GM12878 (cell line): ENCODE data around the gene AKAP13. TPM values are rescaled to one million over a fixed set of nuclear protein-coding genes. Genes with fewer than 3 reads are reported as not detected.

Experiments used
- ASH2L ChIP-seq: fragments of 300-600, 200-600 bp; sonication (generic); IDR thresholded peaks from 2 replicates; pipeline ENCODE4 v1.6.1; 2017; ENCODE audit warnings: low read depth, mild to moderate bottlenecking, borderline replicate concordance
- ATF2 ChIP-seq: IDR thresholded peaks from 2 replicates; pipeline ENCODE4 v1.6.1; 2012; ENCODE audit warnings: low read length, inconsistent platforms
- ATF7 ChIP-seq: fragments of 450-650 bp; IDR thresholded peaks from 2 replicates; pipeline ENCODE4 v1.6.1; 2016; ENCODE audit warnings: low read depth, mild to moderate bottlenecking
- BCLAF1 ChIP-seq: fragments of 450-650 bp; IDR thresholded peaks from 2 replicates; pipeline ENCODE4 v1.6.1; 2017; ENCODE audit warnings: antibody characterized with exemption, mild to moderate bottlenecking, moderate library complexity
- BHLHE40 ChIP-seq, 2 experiments: fragments of 450-650 bp in 1 of 2; IDR thresholded peaks; 2 replicates each; pipeline ENCODE4 v1.6.1; 2011 to 2017; ENCODE audit warnings: low read depth in 2 of 2, borderline replicate concordance in 1 of 2, improper control_type of control experiment in 1 of 2, low read length in 1 of 2, mild to moderate bottlenecking in 1 of 2
- DPF2 ChIP-seq: fragments of 450-650 bp; IDR thresholded peaks from 2 replicates; pipeline ENCODE4 v1.6.1; 2017; ENCODE audit warnings: mild to moderate bottlenecking
- EGR1 ChIP-seq, 2 experiments: IDR thresholded peaks; 1 replicate in 1 of 2; 2 replicates in 1 of 2; pipeline ENCODE4 v1.6.1; 2011 to 2012; ENCODE audit warnings: low read depth in 2 of 2, low read length in 2 of 2, borderline replicate concordance in 1 of 2, mild to moderate bottlenecking in 1 of 2, moderate library complexity in 1 of 2
- ELK1 ChIP-seq: IDR thresholded peaks from 2 replicates; pipeline ENCODE4 v1.6.1; 2012; ENCODE audit warnings: low read depth, low read length, improper control_type of control experiment
- FOS ChIP-seq: IDR thresholded peaks from 3 replicates; pipeline ENCODE4 v1.6.1; 2011; ENCODE audit warnings: borderline replicate concordance; ENCODE audit not compliant: insufficient read length; ENCODE audit errors: extremely low read depth
- HDAC2 ChIP-seq: fragments of 200-600 bp; sonication (generic); IDR thresholded peaks from 2 replicates; pipeline ENCODE4 v1.6.1; 2017
- IKZF1 ChIP-seq: fragments of 450-650 bp; conservative IDR thresholded peaks from 2 replicates; pipeline ENCODE4 v1.6.1; 2017; ENCODE audit warnings: antibody characterized with exemption, mild to moderate bottlenecking
- MEF2B ChIP-seq: fragments of 450-650 bp; IDR thresholded peaks from 2 replicates; pipeline ENCODE4 v1.6.1; 2018; ENCODE audit warnings: mild to moderate bottlenecking, moderate library complexity; ENCODE audit not compliant: partially characterized antibody, poor library complexity, severe bottlenecking
- NFYB ChIP-seq: IDR thresholded peaks from 2 replicates; pipeline ENCODE4 v1.6.1; 2011; ENCODE audit warnings: low read depth, mild to moderate bottlenecking, low read length, improper control_type of control experiment, moderate library complexity; ENCODE audit not compliant: insufficient read depth
- NR2F1 ChIP-seq: fragments of 450-650 bp; conservative IDR thresholded peaks from 2 replicates; pipeline ENCODE4 v1.6.1; 2017; ENCODE audit warnings: mild to moderate bottlenecking
- PKNOX1 ChIP-seq: fragments of 450-650 bp; IDR thresholded peaks from 2 replicates; pipeline ENCODE4 v1.6.1; 2016; ENCODE audit warnings: mild to moderate bottlenecking
- RAD51 ChIP-seq: fragments of 450-650 bp; IDR thresholded peaks from 2 replicates; pipeline ENCODE4 v1.6.1; 2016; ENCODE audit warnings: moderate library complexity, mild to moderate bottlenecking, inconsistent platforms
- SMAD5 ChIP-seq: IDR thresholded peaks from 2 replicates; pipeline ENCODE4 v1.6.1; 2016; ENCODE audit warnings: antibody characterized with exemption, low read depth
- SMARCA5 ChIP-seq: fragments of 450-650 bp; IDR thresholded peaks from 2 replicates; pipeline ENCODE4 v1.6.1; 2017; ENCODE audit warnings: mild to moderate bottlenecking
- TAF1 ChIP-seq: IDR thresholded peaks from 2 replicates; pipeline ENCODE4 v1.6.1; 2011; ENCODE audit warnings: mild to moderate bottlenecking, low read depth, low read length, borderline replicate concordance
- TCF12 ChIP-seq: IDR thresholded peaks from 2 replicates; pipeline ENCODE4 v1.6.1; 2011; ENCODE audit warnings: low read depth, mild to moderate bottlenecking, low read length
- YY1 ChIP-seq: IDR thresholded peaks from 2 replicates; pipeline ENCODE4 v1.6.1; 2011; ENCODE audit warnings: low read depth, mild to moderate bottlenecking, low read length
- ZNF207 ChIP-seq: fragments of 450-650 bp; IDR thresholded peaks from 2 replicates; pipeline ENCODE4 v1.6.1; 2014; ENCODE audit warnings: antibody characterized with exemption, mild to moderate bottlenecking, borderline replicate concordance
- polyA plus RNA-seq, 11 experiments: library from polyadenylated mRNA; depleted of rRNA in 4 of 11; unstranded in 6 of 11; stranded (reverse) in 5 of 11; fragments of >200 nt; fragmentation: Nextera tagmentation in 4 of 11; fragmentation: Illumina TruSeq in 1 of 11; extraction: Ambion mirVana in 4 of 11; extraction: Trizol in 1 of 11; gene quantifications; 1 replicate in 1 of 11; 2 replicates in 10 of 11; pipeline versions ENCODE4 v1.2.1 to v1.2.3, GENCODE V29; 2011 to 2016; ENCODE audit warnings: inconsistent platforms in 2 of 11, missing spikeins in 2 of 11, low read depth in 1 of 11
- total RNA-seq, 4 experiments: library from RNA; depleted of rRNA in 3 of 4; stranded (reverse); fragments of >200 nt in 3 of 4; fragmentation: Illumina TruSeq in 1 of 4; extraction: Trizol in 1 of 4; gene quantifications; 2 replicates each; pipeline versions ENCODE4 v1.2.1 to v1.2.3, GENCODE V29; 2013 to 2021

Gene AKAP13
- total and polyA plus RNA-seq, 10 of the 15 experiments (the other 5 are each of a cell fraction or from before 2014, with no cell fraction given), result 14.4 to 74.9 (median 55.1) TPM

GRCh38 chr15:85408270-85408746 lies 27.9 kb downstream of the AKAP13 start (continued):
- TF ChIP-seq ELK1, result no peak
- peak in 1 of 2 experiments; percentile 19; a peak in 1 of 4 replicates for TF ChIP-seq BHLHE40 (IDR thresholded peaks at IDR 0.05; ENCODE audit: borderline replicate concordance in 1 of 2, low read depth in 2 of 2, low read length in 1 of 2)
- no peak for TF ChIP-seq EGR1 (IDR thresholded peaks at IDR 0.05; ENCODE audit: borderline replicate concordance in 1 of 2, low read depth in 2 of 2, low read length in 2 of 2)
- TF ChIP-seq HDAC2, result no peak
- TF ChIP-seq TCF12, result no peak
- no peak for TF ChIP-seq ASH2L
- no peak; the same call in 1 of the 2 replicates for TF ChIP-seq ZNF207
- no peak for TF ChIP-seq BCLAF1
- peak; percentile 6; the same call in 1 of the 2 replicates for TF ChIP-seq PKNOX1
- TF ChIP-seq FOS, result no peak
- no peak for TF ChIP-seq RAD51
- TF ChIP-seq NFYB, result no peak
- peak; percentile 67; the same call in 1 of the 2 replicates for TF ChIP-seq DPF2
- no peak; the same call in 1 of the 2 replicates for TF ChIP-seq NR2F1
- peak; percentile 93 for TF ChIP-seq SMARCA5
- no peak for TF ChIP-seq SMAD5
- no peak; the same call in 1 of the 2 replicates for TF ChIP-seq IKZF1
- peak; percentile 52; the same call in 1 of the 2 replicates for TF ChIP-seq ATF7
- TF ChIP-seq YY1, result no peak
- peak; percentile 77 for TF ChIP-seq ATF2
- TF ChIP-seq TAF1, result no peak
- peak; percentile 75 for TF ChIP-seq MEF2B
